ENCODE results near the gene CNTN5. TPM values are rescaled to one million over a fixed set of nuclear protein-coding genes. Genes with fewer than 3 reads are reported as not detected.

CNTN5 gene
- 0.55 and 1.5 TPM in 2 replicates for total RNA-seq

DNA sequence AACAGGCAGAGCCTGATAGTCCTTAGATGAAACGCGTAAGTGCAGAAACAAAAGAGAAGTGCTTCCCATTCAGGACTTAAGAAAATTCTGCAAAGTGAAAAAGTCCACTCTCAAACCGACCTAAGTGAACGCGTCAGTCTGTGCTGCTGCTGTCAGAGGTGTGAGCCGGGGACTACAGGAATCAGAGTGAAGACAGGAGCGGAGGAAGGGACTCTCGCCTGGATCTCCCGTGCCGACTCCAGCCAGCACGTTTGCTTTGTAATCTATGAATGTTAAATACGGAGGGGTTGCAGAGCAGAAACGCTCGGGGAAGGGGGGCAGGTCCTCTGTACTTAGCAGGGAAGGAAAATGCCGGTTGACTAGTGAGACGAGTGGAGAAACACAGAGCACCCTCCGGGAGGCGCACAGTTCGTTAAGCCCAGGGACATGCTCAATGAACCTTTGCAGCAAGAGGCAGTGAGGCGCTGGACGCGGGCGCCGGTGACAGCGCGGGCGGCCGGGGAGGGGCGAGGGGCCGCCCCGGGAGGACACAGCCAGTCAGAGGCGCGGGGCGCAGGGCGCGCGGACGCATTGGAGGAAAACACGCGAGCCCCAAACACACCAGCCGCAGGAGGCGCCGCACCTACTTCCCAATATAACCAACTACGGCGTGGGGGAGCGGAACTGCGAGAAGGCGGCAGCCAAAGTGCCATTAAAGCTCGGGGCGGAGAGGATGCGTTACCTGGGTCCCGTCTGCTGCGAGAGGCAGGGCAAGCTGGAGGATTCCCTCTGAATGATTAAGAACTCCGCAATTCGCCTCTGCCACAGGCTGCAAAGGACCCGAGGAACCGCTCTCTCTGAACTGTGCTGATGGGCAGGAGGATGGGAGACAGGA is at the start of gene CNTN5:
Gene CNTN5, plus strand, starts transcription at position 598 of the 874 bp plus-strand sequence.

All from smooth muscle cell of the umbilical artery (primary cell).